ENCODE data around the gene CREB3L4. TPM values are rescaled to one million over a fixed set of nuclear protein-coding genes. Genes with fewer than 3 reads are reported as not detected.

Gene CREB3L4
- total RNA-seq, 1 donor from 2014 or later: 41.7 TPM

DNA sequence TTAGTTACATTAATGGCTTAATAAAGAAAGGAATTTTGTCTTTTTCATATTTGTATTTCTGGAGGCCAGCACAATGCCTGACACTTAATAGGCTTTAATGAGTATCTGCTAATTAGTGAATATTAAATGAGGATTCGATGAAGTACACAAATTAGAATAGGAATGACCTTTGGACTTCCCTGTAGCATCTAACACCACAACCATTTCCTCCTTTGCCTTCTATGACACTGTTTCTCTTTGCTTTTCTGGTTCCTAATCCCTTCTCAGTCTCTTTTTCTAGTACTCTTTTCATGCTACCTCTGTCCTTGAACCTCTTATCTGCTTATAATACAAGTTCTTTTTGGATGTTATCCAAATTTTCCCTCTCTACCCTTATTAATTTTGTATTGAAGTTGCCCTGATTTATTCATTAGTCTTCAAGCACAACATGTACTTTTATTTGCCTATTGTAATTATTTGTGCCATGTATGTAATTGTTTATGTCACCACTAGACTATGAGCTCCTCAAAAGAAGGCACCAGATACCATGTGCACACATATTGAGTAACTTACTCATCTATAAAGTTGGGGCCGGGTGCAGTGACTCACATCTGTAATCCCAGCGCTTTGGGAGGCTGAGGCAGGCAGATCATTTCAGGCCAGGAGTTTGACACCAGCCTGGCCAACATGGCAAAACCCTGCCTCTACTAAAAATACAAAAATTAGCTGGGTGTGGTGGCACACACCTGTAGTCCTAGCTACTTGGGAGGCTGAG, 46.6 kb downstream of the CREB3L4 start:
- TF ChIP-seq, protein P1, sequence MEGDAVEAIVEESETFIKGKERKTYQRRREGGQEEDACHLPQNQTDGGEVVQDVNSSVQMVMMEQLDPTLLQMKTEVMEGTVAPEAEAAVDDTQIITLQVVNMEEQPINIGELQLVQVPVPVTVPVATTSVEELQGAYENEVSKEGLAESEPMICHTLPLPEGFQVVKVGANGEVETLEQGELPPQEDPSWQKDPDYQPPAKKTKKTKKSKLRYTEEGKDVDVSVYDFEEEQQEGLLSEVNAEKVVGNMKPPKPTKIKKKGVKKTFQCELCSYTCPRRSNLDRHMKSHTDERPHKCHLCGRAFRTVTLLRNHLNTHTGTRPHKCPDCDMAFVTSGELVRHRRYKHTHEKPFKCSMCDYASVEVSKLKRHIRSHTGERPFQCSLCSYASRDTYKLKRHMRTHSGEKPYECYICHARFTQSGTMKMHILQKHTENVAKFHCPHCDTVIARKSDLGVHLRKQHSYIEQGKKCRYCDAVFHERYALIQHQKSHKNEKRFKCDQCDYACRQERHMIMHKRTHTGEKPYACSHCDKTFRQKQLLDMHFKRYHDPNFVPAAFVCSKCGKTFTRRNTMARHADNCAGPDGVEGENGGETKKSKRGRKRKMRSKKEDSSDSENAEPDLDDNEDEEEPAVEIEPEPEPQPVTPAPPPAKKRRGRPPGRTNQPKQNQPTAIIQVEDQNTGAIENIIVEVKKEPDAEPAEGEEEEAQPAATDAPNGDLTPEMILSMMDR (IDR thresholded peaks at IDR 0.05; ENCODE audit: unreplicated experiment): no peak

DNA sequence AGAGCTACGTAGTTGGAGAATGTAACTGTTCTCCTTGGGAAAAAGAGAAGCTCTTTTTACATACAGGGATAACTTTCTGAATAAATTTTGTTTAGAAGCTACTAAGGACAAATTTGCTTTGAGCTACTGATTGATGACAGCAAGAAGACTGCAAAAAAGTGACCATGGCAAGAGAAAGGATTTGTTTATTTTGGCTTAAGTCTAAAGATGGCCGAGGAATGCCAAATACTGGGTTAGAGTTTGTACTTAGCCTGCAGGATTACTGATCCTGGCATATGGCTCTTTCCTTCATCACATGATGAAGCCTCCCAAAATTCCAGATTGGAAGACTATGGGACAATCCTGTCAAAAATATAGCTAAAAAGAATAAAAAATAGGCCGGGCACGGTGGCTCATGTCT, 51.6 kb downstream of the CREB3L4 start:
- Mint-ChIP-seq H3K4me1 (ENCODE audit: low read depth) (peaks cover 2% of the 10 kb centered on the region), H3K27me3 (no peaks in the 10 kb centered on the region), H3K36me3 (ENCODE audit: insufficient read depth) (no peaks in the 10 kb centered on the region), H3K27ac (no peak overlapping the region), H3K9me3 (ENCODE audit: low read depth) (no peaks in the 10 kb centered on the region), H3K4me3 (ENCODE audit: low read depth) (no peak overlapping the region)
- TF ChIP-seq, protein P1 (IDR thresholded peaks at IDR 0.05; ENCODE audit: unreplicated experiment): no peak
- DNase-seq (ENCODE audit: low spot score, unreplicated experiment): no peak

More for the DNA sequence above, 46.6 kb downstream of the CREB3L4 start:
- Mint-ChIP-seq H3K27me3 (no peaks in the 10 kb centered on the region), H3K27ac (no peak overlapping the region), H3K9me3 (ENCODE audit: low read depth) (no peaks in the 10 kb centered on the region), H3K4me3 (ENCODE audit: low read depth) (no peak overlapping the region), H3K4me1 (ENCODE audit: low read depth) (peaks cover 3% of the 10 kb centered on the region), H3K36me3 (ENCODE audit: insufficient read depth) (no peaks in the 10 kb centered on the region)
- no peak for DNase-seq (ENCODE audit: low spot score, unreplicated experiment)

DNA sequence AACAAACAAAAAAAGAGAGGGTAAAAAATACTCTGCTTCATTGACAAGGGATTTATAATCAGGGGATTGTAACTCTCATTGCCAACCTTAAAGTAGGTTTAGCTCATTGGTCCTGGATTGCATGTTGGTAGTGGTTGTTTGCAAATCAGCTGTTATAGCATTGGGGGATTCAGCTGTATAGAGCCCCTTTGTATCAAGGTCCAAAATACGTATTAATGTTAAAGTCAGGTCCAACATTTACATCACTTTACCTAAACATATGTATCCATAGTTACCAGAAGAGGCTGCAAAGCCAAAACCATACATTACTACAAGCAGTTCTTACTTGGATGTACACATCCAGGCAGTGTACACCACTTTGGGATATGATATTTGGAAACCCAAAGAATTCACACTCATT, 52.2 kb downstream of the CREB3L4 start:
- Mint-ChIP-seq H3K4me1 (ENCODE audit: low read depth) (no peaks in the 10 kb centered on the region), H3K4me3 (ENCODE audit: low read depth) (no peak overlapping the region), H3K36me3 (ENCODE audit: insufficient read depth) (no peaks in the 10 kb centered on the region), H3K27ac (no peak overlapping the region), H3K9me3 (ENCODE audit: low read depth) (no peaks in the 10 kb centered on the region), H3K27me3 (no peaks in the 10 kb centered on the region)
- TF ChIP-seq, protein P1 (IDR thresholded peaks at IDR 0.05; ENCODE audit: unreplicated experiment): no peak
- DNase-seq (ENCODE audit: low spot score, unreplicated experiment): no peak

Small RNAs within 50 kb of the gene (microRNA-seq; reads per million reads assigned to microRNA genes)
- not detected for gene MIR6737 (ENCODE audit: borderline number of aligned reads, unreplicated experiment)

Other genes with a start within 250 kb of the CREB3L4 start
- 145 and 152 TPM in 2 replicates for gene INTS3, start 239.9 kb upstream of the CREB3L4 start, total RNA-seq
- 29.5 and 36.6 TPM in 2 replicates for gene SLC27A3, start 192.5 kb upstream of the CREB3L4 start, total RNA-seq
- 48.8 and 52.6 TPM in 2 replicates for gene GATAD2B, start 44.9 kb upstream of the CREB3L4 start, total RNA-seq
- gene DENND4B, start 21.2 kb upstream of the CREB3L4 start, total RNA-seq: 84.7 and 93.4 TPM in 2 replicates
- 40.9 and 41.9 TPM in 2 replicates for gene CRTC2, start 9.3 kb upstream of the CREB3L4 start, total RNA-seq
- 70.6 and 75.4 TPM in 2 replicates for gene SLC39A1, start 4.4 kb upstream of the CREB3L4 start, total RNA-seq
- gene JTB, start 9.8 kb downstream of the CREB3L4 start, total RNA-seq: 75.0 and 76.5 TPM in 2 replicates
- 83.3 and 90.4 TPM in 2 replicates for gene RAB13, start 18.4 kb downstream of the CREB3L4 start, total RNA-seq
- gene RPS27, start 22.9 kb downstream of the CREB3L4 start, total RNA-seq: 2,170 and 2,294 TPM in 2 replicates
- gene NUP210L, start 187.2 kb downstream of the CREB3L4 start, total RNA-seq: 0.05 and 0.07 TPM in 2 replicates
- gene TPM3, start 224.2 kb downstream of the CREB3L4 start, total RNA-seq: 298 and 304 TPM in 2 replicates
- not detected in 2 replicates for gene CFAP141, start 238.4 kb downstream of the CREB3L4 start, total RNA-seq

All from progenitor cell of endocrine pancreas (in vitro differentiated cells).